K562 (cell line): ENCODE data around the gene LDAH. TPM values are rescaled to one million over a fixed set of nuclear protein-coding genes. Genes with fewer than 3 reads are reported as not detected.

ENCODE experiments used
- BRCA1 ChIP-seq, 2 experiments: fragments of 450-650 bp in 1 of 2; sonication (generic) in 1 of 2; formaldehyde crosslinking in 1 of 2; IDR thresholded peaks; 2 replicates each; pipeline versions ENCODE4 v1.5.0 to v1.6.1; 2017 to 2020; ENCODE audit warnings: mild to moderate bottlenecking in 1 of 2, missing genetic modification reagents in 1 of 2
- EZH2 ChIP-seq: IDR thresholded peaks from 2 replicates; pipeline ENCODE4 v1.6.1; 2012; ENCODE audit warnings: low read depth, mild to moderate bottlenecking, inconsistent platforms, low read length, borderline replicate concordance
- FIP1L1 ChIP-seq: fragments of 200-400 bp; formaldehyde crosslinking; IDR thresholded peaks from 2 replicates; pipeline ENCODE4 v1.6.1; 2018; ENCODE audit warnings: mild to moderate bottlenecking, low read depth, low read length; ENCODE audit not compliant: poor library complexity, severe bottlenecking
- HDAC2 ChIP-seq: fragments of 450-650 bp; IDR thresholded peaks from 2 replicates; pipeline ENCODE4 v1.6.1; 2016; ENCODE audit warnings: mild to moderate bottlenecking
- KLF6 ChIP-seq: fragments of 250-450 bp; sonication (Bioruptor Pico); IDR thresholded peaks from 2 replicates; pipeline ENCODE4 v1.4.0; 2020; ENCODE audit warnings: mild to moderate bottlenecking, moderate library complexity, borderline replicate concordance
- MAFF ChIP-seq: IDR thresholded peaks from 2 replicates; pipeline ENCODE4 v1.6.1; 2012; ENCODE audit warnings: low read length, improper control_type of control experiment
- POLR2H ChIP-seq: IDR thresholded peaks from 2 replicates; pipeline ENCODE4 v1.6.1; 2016; ENCODE audit warnings: missing genetic modification characterization, low read depth, mild to moderate bottlenecking, control low read depth, missing compliant biosample characterization, moderate library complexity
- POLR3G ChIP-seq: IDR thresholded peaks from 2 replicates; pipeline ENCODE4 v1.6.1; 2011; ENCODE audit not compliant: insufficient read length, insufficient replicate concordance; ENCODE audit errors: extremely low read depth
- RFX5 ChIP-seq: IDR thresholded peaks from 2 replicates; pipeline ENCODE4 v1.6.1; 2011; ENCODE audit warnings: low read depth, mild to moderate bottlenecking, improper control_type of control experiment, low read length
- SIN3B ChIP-seq: fragments of 450-650 bp; IDR thresholded peaks from 2 replicates; pipeline ENCODE4 v1.6.1; 2017; ENCODE audit warnings: low read depth, mild to moderate bottlenecking, moderate library complexity
- SIRT6 ChIP-seq: IDR thresholded peaks from one replicate; pipeline ENCODE4 v1.6.1; 2012; ENCODE audit warnings: low read depth, mild to moderate bottlenecking, control low read depth, inconsistent platforms, low read length, moderate library complexity
- TOE1 ChIP-seq, 2 experiments: fragments of 450-650 bp in 1 of 2; sonication (generic) in 1 of 2; formaldehyde crosslinking in 1 of 2; IDR thresholded peaks; 2 replicates each; pipeline versions ENCODE4 v1.7.1 to v1.8.0; 2016 to 2022; ENCODE audit warnings: borderline replicate concordance in 2 of 2, mild to moderate bottlenecking in 2 of 2, antibody characterized with exemption in 1 of 2, inconsistent platforms in 1 of 2, low read depth in 1 of 2, missing genetic modification reagents in 1 of 2, moderate library complexity in 1 of 2
- XRCC3 ChIP-seq: fragments of 450-650 bp; IDR thresholded peaks from 2 replicates; pipeline ENCODE4 v1.6.1; 2017; ENCODE audit warnings: mild to moderate bottlenecking, moderate library complexity
- ZKSCAN1 ChIP-seq: fragments of 150-350 bp; IDR thresholded peaks from 2 replicates; pipeline ENCODE4 v1.6.1; 2016; ENCODE audit warnings: low read depth, low read length
- polyA plus RNA-seq, 8 experiments: library from polyadenylated mRNA; depleted of rRNA in 4 of 8; stranded (reverse) in 5 of 8; unstranded in 3 of 8; fragments of >200 nt; fragmentation: Nextera tagmentation in 2 of 8; fragmentation: Illumina TruSeq in 1 of 8; extraction: Ambion mirVana in 2 of 8; extraction: Trizol in 1 of 8; gene quantifications; 2 replicates each; pipeline versions ENCODE4 v1.2.1 to v1.2.3, GENCODE V29; 2011 to 2014; ENCODE audit warnings: inconsistent platforms in 1 of 8, missing spikeins in 1 of 8
- total RNA-seq, 7 experiments: library from RNA; depleted of rRNA in 6 of 7; stranded (reverse); fragments of >200 nt in 6 of 7; fragmentation: Illumina TruSeq in 2 of 7; extraction: Trizol in 2 of 7; gene quantifications; 2 replicates each; pipeline versions ENCODE4 v1.2.1 to v1.2.3, GENCODE V29; 2011 to 2021; ENCODE audit warnings: low replicate concordance in 1 of 7
- TF ChIP-seq, protein P1 (sequence below): fragments of 250-450 bp; sonication (Bioruptor Pico); IDR thresholded peaks from 2 replicates; pipeline ENCODE4 v1.4.0; 2020; ENCODE audit warnings: mild to moderate bottlenecking, moderate library complexity, borderline replicate concordance
- TF ChIP-seq, protein P2 (sequence below): IDR thresholded peaks from 2 replicates; pipeline ENCODE4 v1.6.1; 2011; ENCODE audit not compliant: insufficient read length; ENCODE audit errors: extremely low read depth
- TF ChIP-seq, protein P3 (sequence below): fragments of 450-650 bp; formaldehyde crosslinking; IDR thresholded peaks from 2 replicates; pipeline ENCODE4 v1.4.0; 2020; ENCODE audit warnings: mild to moderate bottlenecking, mixed read lengths
- TF ChIP-seq, protein P4 (sequence below): fragments of 250-450 bp; sonication (Bioruptor Pico); IDR thresholded peaks from 2 replicates; pipeline ENCODE4 v1.8.0; 2022; ENCODE audit warnings: inconsistent platforms

The LDAH gene
- total and polyA plus RNA-seq, 9 of the 15 experiments (the other 6 are each of a cell fraction or from before 2014, with no cell fraction given), result 22.3 to 60.1 (median 40.0) TPM

DNA sequence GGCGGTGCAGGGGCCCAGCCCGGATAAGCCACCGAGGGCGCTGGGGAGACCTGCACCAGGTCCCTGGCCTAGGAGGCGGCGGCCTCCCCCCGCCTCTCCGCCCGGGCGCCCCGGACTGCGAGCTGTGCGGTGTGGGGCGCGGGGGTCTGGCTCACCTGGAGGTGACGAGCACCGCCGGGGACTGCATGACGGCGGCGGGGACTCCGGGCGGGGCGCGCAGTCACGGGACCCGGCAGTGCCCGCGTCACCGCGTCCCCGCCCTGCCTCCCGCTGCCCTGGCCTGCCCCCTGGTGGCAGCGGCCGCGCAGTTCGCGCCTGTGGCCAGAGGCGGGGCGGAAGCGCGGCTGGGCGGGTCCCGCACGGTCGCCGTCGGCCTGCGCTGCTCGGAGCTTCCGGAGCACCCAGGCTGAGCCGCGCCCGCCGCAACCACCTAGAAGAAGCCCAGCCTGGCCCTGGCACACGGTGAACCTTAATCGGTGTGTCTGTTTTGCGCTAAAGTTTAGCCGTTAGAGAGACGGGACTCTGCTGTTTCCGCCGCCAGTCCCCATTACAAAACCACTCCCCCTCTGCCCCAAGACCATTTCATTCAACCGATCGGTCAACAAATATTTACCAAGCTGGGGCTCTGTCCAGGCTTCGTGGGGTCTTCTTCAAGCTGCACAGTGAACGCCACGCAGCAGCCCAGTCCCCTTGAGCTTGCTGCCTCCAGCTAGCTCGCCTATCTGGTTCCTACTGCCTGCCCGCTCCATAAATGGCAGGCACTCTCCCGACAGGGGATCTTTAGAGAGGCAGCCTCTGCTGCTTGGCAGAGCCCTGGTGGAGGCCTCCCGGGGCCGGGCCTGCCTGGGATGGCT lies 171.8 kb downstream of the LDAH start, which contains the start of gene HS1BP3 (continued):
- TF ChIP-seq KLF6 (CRISPR knock-in tag) (no peak), SIRT6 (no peak), RFX5 (no peak), TOE1 (IDR thresholded peaks at IDR 0.05; ENCODE audit: borderline replicate concordance) (peak; percentile 60; the same call in 1 of the 2 replicates), TOE1 (CRISPR knock-in tag; IDR thresholded peaks at IDR 0.05; ENCODE audit: borderline replicate concordance, low read depth) (no peak), ZKSCAN1 (no peak), XRCC3 (no peak), BRCA1 (IDR thresholded peaks at IDR 0.05) (no peak), BRCA1 (CRISPR knock-in tag; IDR thresholded peaks at IDR 0.05) (no peak), FIP1L1 (peak; percentile 83), HDAC2 (0 out of 2 replicates have a peak, but pooled peaks have one; percentile 11), EZH2 (no peak), MAFF (no peak), SIN3B (peak; percentile 63; the same call in 1 of the 2 replicates), POLR3G (no peak), POLR2H (peak; percentile 46; the same call in 1 of the 2 replicates)
- TF ChIP-seq, protein P1, sequence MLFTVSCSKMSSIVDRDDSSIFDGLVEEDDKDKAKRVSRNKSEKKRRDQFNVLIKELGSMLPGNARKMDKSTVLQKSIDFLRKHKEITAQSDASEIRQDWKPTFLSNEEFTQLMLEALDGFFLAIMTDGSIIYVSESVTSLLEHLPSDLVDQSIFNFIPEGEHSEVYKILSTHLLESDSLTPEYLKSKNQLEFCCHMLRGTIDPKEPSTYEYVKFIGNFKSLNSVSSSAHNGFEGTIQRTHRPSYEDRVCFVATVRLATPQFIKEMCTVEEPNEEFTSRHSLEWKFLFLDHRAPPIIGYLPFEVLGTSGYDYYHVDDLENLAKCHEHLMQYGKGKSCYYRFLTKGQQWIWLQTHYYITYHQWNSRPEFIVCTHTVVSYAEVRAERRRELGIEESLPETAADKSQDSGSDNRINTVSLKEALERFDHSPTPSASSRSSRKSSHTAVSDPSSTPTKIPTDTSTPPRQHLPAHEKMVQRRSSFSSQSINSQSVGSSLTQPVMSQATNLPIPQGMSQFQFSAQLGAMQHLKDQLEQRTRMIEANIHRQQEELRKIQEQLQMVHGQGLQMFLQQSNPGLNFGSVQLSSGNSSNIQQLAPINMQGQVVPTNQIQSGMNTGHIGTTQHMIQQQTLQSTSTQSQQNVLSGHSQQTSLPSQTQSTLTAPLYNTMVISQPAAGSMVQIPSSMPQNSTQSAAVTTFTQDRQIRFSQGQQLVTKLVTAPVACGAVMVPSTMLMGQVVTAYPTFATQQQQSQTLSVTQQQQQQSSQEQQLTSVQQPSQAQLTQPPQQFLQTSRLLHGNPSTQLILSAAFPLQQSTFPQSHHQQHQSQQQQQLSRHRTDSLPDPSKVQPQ (CRISPR knock-in tag), result no peak
- TF ChIP-seq, protein P2, sequence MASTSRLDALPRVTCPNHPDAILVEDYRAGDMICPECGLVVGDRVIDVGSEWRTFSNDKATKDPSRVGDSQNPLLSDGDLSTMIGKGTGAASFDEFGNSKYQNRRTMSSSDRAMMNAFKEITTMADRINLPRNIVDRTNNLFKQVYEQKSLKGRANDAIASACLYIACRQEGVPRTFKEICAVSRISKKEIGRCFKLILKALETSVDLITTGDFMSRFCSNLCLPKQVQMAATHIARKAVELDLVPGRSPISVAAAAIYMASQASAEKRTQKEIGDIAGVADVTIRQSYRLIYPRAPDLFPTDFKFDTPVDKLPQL, result no peak
- TF ChIP-seq, protein P3, sequence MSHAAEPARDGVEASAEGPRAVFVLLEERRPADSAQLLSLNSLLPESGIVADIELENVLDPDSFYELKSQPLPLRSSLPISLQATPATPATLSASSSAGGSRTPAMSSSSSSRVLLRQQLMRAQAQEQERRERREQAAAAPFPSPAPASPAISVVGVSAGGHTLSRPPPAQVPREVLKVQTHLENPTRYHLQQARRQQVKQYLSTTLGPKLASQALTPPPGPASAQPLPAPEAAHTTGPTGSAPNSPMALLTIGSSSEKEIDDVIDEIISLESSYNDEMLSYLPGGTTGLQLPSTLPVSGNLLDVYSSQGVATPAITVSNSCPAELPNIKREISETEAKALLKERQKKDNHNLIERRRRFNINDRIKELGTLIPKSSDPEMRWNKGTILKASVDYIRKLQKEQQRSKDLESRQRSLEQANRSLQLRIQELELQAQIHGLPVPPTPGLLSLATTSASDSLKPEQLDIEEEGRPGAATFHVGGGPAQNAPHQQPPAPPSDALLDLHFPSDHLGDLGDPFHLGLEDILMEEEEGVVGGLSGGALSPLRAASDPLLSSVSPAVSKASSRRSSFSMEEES, result peak; percentile 81
- TF ChIP-seq, protein P4, sequence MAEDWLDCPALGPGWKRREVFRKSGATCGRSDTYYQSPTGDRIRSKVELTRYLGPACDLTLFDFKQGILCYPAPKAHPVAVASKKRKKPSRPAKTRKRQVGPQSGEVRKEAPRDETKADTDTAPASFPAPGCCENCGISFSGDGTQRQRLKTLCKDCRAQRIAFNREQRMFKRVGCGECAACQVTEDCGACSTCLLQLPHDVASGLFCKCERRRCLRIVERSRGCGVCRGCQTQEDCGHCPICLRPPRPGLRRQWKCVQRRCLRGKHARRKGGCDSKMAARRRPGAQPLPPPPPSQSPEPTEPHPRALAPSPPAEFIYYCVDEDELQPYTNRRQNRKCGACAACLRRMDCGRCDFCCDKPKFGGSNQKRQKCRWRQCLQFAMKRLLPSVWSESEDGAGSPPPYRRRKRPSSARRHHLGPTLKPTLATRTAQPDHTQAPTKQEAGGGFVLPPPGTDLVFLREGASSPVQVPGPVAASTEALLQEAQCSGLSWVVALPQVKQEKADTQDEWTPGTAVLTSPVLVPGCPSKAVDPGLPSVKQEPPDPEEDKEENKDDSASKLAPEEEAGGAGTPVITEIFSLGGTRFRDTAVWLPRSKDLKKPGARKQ, result no peak
